ENCODE measurements around the gene ACIN1. TPM values are rescaled to one million over a fixed set of nuclear protein-coding genes. Genes with fewer than 3 reads are reported as not detected.

Gene ACIN1
- total and polyA plus RNA-seq, 2 of the 13 experiments (the other 11 are each of a cell fraction or from before 2014, with no cell fraction given) = 165 to 183 TPM

DNA sequence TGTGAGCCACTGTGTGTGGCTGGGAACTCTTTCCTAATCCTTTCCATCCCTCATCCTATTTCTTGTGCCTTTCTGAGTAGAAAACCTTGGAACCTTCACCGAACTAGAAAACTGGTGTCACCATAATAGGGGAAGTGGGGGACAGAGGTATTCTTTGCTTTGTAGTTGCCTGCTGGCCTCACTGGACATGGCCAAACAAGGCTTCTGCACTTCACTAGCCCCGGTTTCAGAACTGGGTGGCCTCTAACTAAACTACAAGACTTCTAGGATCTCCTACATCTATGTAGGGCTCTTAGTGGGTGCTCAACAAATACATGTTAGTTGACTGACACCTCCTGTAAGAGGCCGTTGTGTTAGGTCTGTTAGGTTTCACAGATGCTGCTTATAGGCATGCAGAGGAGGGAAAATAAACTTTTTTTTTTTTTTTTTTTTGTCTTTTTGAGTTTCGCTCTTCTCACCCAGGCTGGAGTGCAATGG is 10.4 kb upstream of the ACIN1 start (continued):
- no peak for TF ChIP-seq ZNF136 (CRISPR knock-in tag; IDR thresholded peaks at IDR 0.05; ENCODE audit: low read depth)
- TF ChIP-seq GZF1 (CRISPR knock-in tag; IDR thresholded peaks at IDR 0.05) = no peak
- TF ChIP-seq RORA (CRISPR knock-in tag; IDR thresholded peaks at IDR 0.05) = no peak
- no peak for TF ChIP-seq NKX3-1 (CRISPR knock-in tag; IDR thresholded peaks at IDR 0.05)
- TF ChIP-seq TRIM24 (CRISPR knock-in tag; IDR thresholded peaks at IDR 0.05) = no peak
- TF ChIP-seq SALL2 (CRISPR knock-in tag; IDR thresholded peaks at IDR 0.05) = no peak
- TF ChIP-seq JARID2 (CRISPR knock-in tag; IDR thresholded peaks at IDR 0.05; ENCODE audit: insufficient replicate concordance) = no peak
- TF ChIP-seq RFX3 (CRISPR knock-in tag; IDR thresholded peaks at IDR 0.05) = no peak
- TF ChIP-seq IKZF5 (CRISPR knock-in tag; IDR thresholded peaks at IDR 0.05) = no peak
- 0 out of 2 replicates have a peak, but pooled peaks have one; percentile 62 for TF ChIP-seq ZNF3 (CRISPR knock-in tag; IDR thresholded peaks at IDR 0.05)
- no peak for TF ChIP-seq MAZ (IDR thresholded peaks at IDR 0.05; ENCODE audit: borderline replicate concordance, low read depth, low read length)
- TF ChIP-seq MAZ (CRISPR knock-in tag; IDR thresholded peaks at IDR 0.05; ENCODE audit: low read depth) = no peak
- no peak for TF ChIP-seq ZNF138 (CRISPR knock-in tag; IDR thresholded peaks at IDR 0.05; ENCODE audit: low read depth)
- no peak for TF ChIP-seq ZNF607 (CRISPR knock-in tag; IDR thresholded peaks at IDR 0.05; ENCODE audit: borderline replicate concordance)
- no peak for TF ChIP-seq SRSF4 (IDR thresholded peaks at IDR 0.05; ENCODE audit: low read depth, low read length, poor library complexity, severe bottlenecking)
- TF ChIP-seq, protein P1, sequence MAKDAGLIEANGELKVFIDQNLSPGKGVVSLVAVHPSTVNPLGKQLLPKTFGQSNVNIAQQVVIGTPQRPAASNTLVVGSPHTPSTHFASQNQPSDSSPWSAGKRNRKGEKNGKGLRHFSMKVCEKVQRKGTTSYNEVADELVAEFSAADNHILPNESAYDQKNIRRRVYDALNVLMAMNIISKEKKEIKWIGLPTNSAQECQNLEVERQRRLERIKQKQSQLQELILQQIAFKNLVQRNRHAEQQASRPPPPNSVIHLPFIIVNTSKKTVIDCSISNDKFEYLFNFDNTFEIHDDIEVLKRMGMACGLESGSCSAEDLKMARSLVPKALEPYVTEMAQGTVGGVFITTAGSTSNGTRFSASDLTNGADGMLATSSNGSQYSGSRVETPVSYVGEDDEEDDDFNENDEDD (CRISPR knock-in tag; IDR thresholded peaks at IDR 0.05; ENCODE audit: borderline replicate concordance) = no peak
- TF ChIP-seq MYC (CRISPR knock-in tag; IDR thresholded peaks at IDR 0.05; ENCODE audit: borderline replicate concordance) = peak; percentile 29; the same call in 1 of the 2 replicates
- peak; percentile 76; the same call in 1 of the 2 replicates for TF ChIP-seq ZNF44 (CRISPR knock-in tag; IDR thresholded peaks at IDR 0.05)
- no peak for TF ChIP-seq RFX1 (IDR thresholded peaks at IDR 0.05)
- no peak for TF ChIP-seq ZNF362 (CRISPR knock-in tag; IDR thresholded peaks at IDR 0.05; ENCODE audit: borderline replicate concordance)
- no peak for TF ChIP-seq TGIF2 (CRISPR knock-in tag; IDR thresholded peaks at IDR 0.05)
- TF ChIP-seq ZEB1 (IDR thresholded peaks at IDR 0.05; ENCODE audit: insufficient replicate concordance, low read depth) = no peak
- TF ChIP-seq HNRNPUL1 (IDR thresholded peaks at IDR 0.05; ENCODE audit: low read depth, low read length) = no peak
- TF ChIP-seq ISL2 (CRISPR knock-in tag; IDR thresholded peaks at IDR 0.05) = no peak
- TF ChIP-seq FOXJ3 (CRISPR knock-in tag; IDR thresholded peaks at IDR 0.05; ENCODE audit: borderline replicate concordance) = no peak
- TF ChIP-seq ZNF326 (CRISPR knock-in tag; IDR thresholded peaks at IDR 0.05; ENCODE audit: borderline replicate concordance) = no peak
- no peak for TF ChIP-seq SNRNP70 (IDR thresholded peaks at IDR 0.05; ENCODE audit: low read depth, low read length)
- TF ChIP-seq SIN3A (IDR thresholded peaks at IDR 0.05; ENCODE audit: borderline replicate concordance, low read depth, low read length) = no peak
- TF ChIP-seq ZBTB8A (CRISPR knock-in tag; IDR thresholded peaks at IDR 0.05; ENCODE audit: borderline replicate concordance, low read depth) = no peak

Measured in HepG2 (cell line).